ENCODE data around the gene TSSK2. TPM values are rescaled to one million over a fixed set of nuclear protein-coding genes. Genes with fewer than 3 reads are reported as not detected.

The TSSK2 gene
- total RNA-seq (under 1 TPM in 1 of 2 donors, not detected in 1; 0.25 TPM), polyA plus RNA-seq (under 1 TPM; 0.08 TPM)
- long read RNA-seq, donor 1, partial matches to known transcripts, result 0 of 3 reads
- long read RNA-seq, donor 1, other reads (novel, unspliced or antisense), result 0 of 3 reads
- long read RNA-seq, donor 2, transcript TSSK2-201 (1 exons, 1,816 nt), result major isoform, 6 of 6 reads
- long read RNA-seq, donor 2, partial matches to known transcripts, result 0 of 6 reads
- long read RNA-seq, donor 2, other reads (novel, unspliced or antisense), result 0 of 6 reads
- long read RNA-seq, donor 3, partial matches to known transcripts, result 0 of 1 reads
- long read RNA-seq, donor 3, other reads (novel, unspliced or antisense), result 0 of 1 reads
- long read RNA-seq, donor 4, partial matches to known transcripts, result 0 of 3 reads
- long read RNA-seq, donor 4, other reads (novel, unspliced or antisense), result 0 of 3 reads
- long read RNA-seq, donor 5, partial matches to known transcripts, result 0 of 2 reads
- long read RNA-seq, donor 5, other reads (novel, unspliced or antisense), result 0 of 2 reads

GRCh38 chr22:19130959-19131684, at the start of gene TSSK2:
TSS of gene TSSK2 (plus strand) at chr22:19131308. CDS start at chr22:19131400, 92 bp downstream.
- H3K4me1 ChIP-seq (ENCODE audit: control insufficient read depth in 5 of 5, insufficient read depth in 5 of 5, low read length in 5 of 5), result no peaks in the 10 kb centered on the region
- no peak for TF ChIP-seq CTCF (IDR thresholded peaks at IDR 0.05; ENCODE audit: control extremely low read depth, extremely low read depth)
- no peak within 1 kb of the TSS for H3K4me3 ChIP-seq
- ATAC-seq (ENCODE audit: insufficient read depth, low FRiP score) (no peak), DNase-seq (no peak)
- no peak within 1 kb of the TSS for H3K9ac ChIP-seq (ENCODE audit: insufficient read depth in 1 of 2, low read length in 2 of 2)
- no peaks in the 10 kb centered on the region for H3K27me3 ChIP-seq (ENCODE audit: control insufficient read depth in 3 of 3, insufficient read depth in 3 of 3, low read length in 2 of 3)
- no peaks in the 10 kb centered on the region for H3K9me3 ChIP-seq (ENCODE audit: control insufficient read depth in 4 of 4, insufficient read depth in 3 of 4, low read length in 3 of 4)
- H3K27ac ChIP-seq (ENCODE audit: low read depth in 1 of 2, low read length in 1 of 2), result no peak within 1 kb of the TSS
- H3K36me3 ChIP-seq (ENCODE audit: control insufficient read depth in 4 of 4, insufficient read depth in 4 of 4, low read length in 4 of 4), result peaks cover 4 to 33% (median 9%) of the 10 kb centered on the region in 4 donors
- WGBS, 2 donors, result 90 to 95% methylated on average over 27 of the region's 27 CpGs

- 85% methylated on average over 3 of the region's 3 CpGs for WGBS, 2 donors
- H3K27me3 ChIP-seq (ENCODE audit: control insufficient read depth in 3 of 3, insufficient read depth in 3 of 3, low read length in 2 of 3), result no peaks in the 10 kb centered on the region
- H3K4me1 ChIP-seq (ENCODE audit: control insufficient read depth in 5 of 5, insufficient read depth in 5 of 5, low read length in 5 of 5), result peaks cover 0 to 4% (median 0%) of the 10 kb centered on the region in 5 donors
- H3K27ac ChIP-seq (ENCODE audit: low read depth in 1 of 2, low read length in 1 of 2), result no peak overlapping the region
- DNase-seq (no peak), ATAC-seq (ENCODE audit: insufficient read depth, low FRiP score) (no peak)
- peaks cover 0 to 12% (median 0%) of the 10 kb centered on the region in 4 donors for H3K36me3 ChIP-seq (ENCODE audit: control insufficient read depth in 4 of 4, insufficient read depth in 4 of 4, low read length in 4 of 4)
- no peak overlapping the region for H3K4me3 ChIP-seq
- H3K9ac ChIP-seq (ENCODE audit: insufficient read depth in 1 of 2, low read length in 2 of 2), result no peak overlapping the region
- no peaks in the 10 kb centered on the region for H3K9me3 ChIP-seq (ENCODE audit: control insufficient read depth in 4 of 4, insufficient read depth in 3 of 4, low read length in 3 of 4)
- TF ChIP-seq CTCF (IDR thresholded peaks at IDR 0.05; ENCODE audit: control extremely low read depth, extremely low read depth), result no peak
These were observed 49.8 kb upstream of the TSSK2 start for GRCh38 chr22:19081351-19081750.

- no peak for TF ChIP-seq CTCF (IDR thresholded peaks at IDR 0.05; ENCODE audit: control extremely low read depth, extremely low read depth)
- Histone ChIP-seq H3K9me3 (ENCODE audit: control insufficient read depth in 4 of 4, insufficient read depth in 3 of 4, low read length in 3 of 4) (no peaks in the 10 kb centered on the region), H3K4me1 (ENCODE audit: control insufficient read depth in 5 of 5, insufficient read depth in 5 of 5, low read length in 5 of 5) (peaks cover 0 to 4% (median 1%) of the 10 kb centered on the region in 5 donors), H3K9ac (ENCODE audit: insufficient read depth in 1 of 2, low read length in 2 of 2) (no peak overlapping the region), H3K27ac (ENCODE audit: low read depth in 1 of 2, low read length in 1 of 2) (no peak overlapping the region), H3K27me3 (ENCODE audit: control insufficient read depth in 3 of 3, insufficient read depth in 3 of 3, low read length in 2 of 3) (no peaks in the 10 kb centered on the region), H3K4me3 (no peak overlapping the region), H3K36me3 (ENCODE audit: control insufficient read depth in 4 of 4, insufficient read depth in 4 of 4, low read length in 4 of 4) (peaks cover 0 to 18% (median 0%) of the 10 kb centered on the region in 4 donors)
- DNase-seq (no peak), ATAC-seq (ENCODE audit: insufficient read depth, low FRiP score) (no peak)
- 72 to 75% methylated on average over 3 of the region's 3 CpGs for WGBS, 2 donors
These were observed 49.0 kb upstream of the TSSK2 start for GRCh38 chr22:19082101-19082500.

Data from lung (tissue), 16 donors.